CMK (cell line): ENCODE data around the gene MAML2.

Experiments used
- DNase-seq: peaks from one replicate; pipeline ENCODE4 v3.0.0-alpha.2; 2010; ENCODE audit warnings: low read depth

The MAML2 gene

GRCh38 chr11:96207459-96208449, 135.2 kb downstream of the MAML2 start:
- no peak for DNase-seq

GRCh38 chr11:96206955-96207354, 136.0 kb downstream of the MAML2 start:
- DNase-seq: no peak

- no peak for DNase-seq
These were observed 137.6 kb downstream of the MAML2 start for GRCh38 chr11:96205460-96205809.

- no peak for DNase-seq
These were observed 138.1 kb downstream of the MAML2 start for GRCh38 chr11:96204721-96205459.

GRCh38 chr11:96204366-96204659, 138.7 kb downstream of the MAML2 start:
- no peak for DNase-seq

GRCh38 chr11:96203567-96204365, 139.2 kb downstream of the MAML2 start:
- no peak for DNase-seq

GRCh38 chr11:96200243-96200642, 142.8 kb downstream of the MAML2 start:
- no peak for DNase-seq

GRCh38 chr11:96199563-96200025, 143.4 kb downstream of the MAML2 start:
- no peak for DNase-seq

GRCh38 chr11:96197801-96198701, 144.9 kb downstream of the MAML2 start:
- DNase-seq: no peak

GRCh38 chr11:96197103-96197502, 145.9 kb downstream of the MAML2 start:
- DNase-seq: no peak

GRCh38 chr11:96196181-96196662, 146.8 kb downstream of the MAML2 start:
- DNase-seq: no peak

- DNase-seq: no peak
These were observed 147.3 kb downstream of the MAML2 start for GRCh38 chr11:96195671-96196070.

- no peak for DNase-seq
These were observed 148.2 kb downstream of the MAML2 start for GRCh38 chr11:96194581-96195374.

GRCh38 chr11:96193745-96194443, 149.1 kb downstream of the MAML2 start:
- DNase-seq: no peak

- DNase-seq: no peak
These were observed 151.2 kb downstream of the MAML2 start for GRCh38 chr11:96191752-96192151.

- no peak for DNase-seq
These were observed 153.6 kb downstream of the MAML2 start for GRCh38 chr11:96189351-96189750.

- no peak for DNase-seq
These were observed 154.6 kb downstream of the MAML2 start for GRCh38 chr11:96188243-96189006.

- DNase-seq: no peak
These were observed 155.2 kb downstream of the MAML2 start for GRCh38 chr11:96187822-96188221.

GRCh38 chr11:96186806-96187205, 156.2 kb downstream of the MAML2 start:
- DNase-seq: no peak
